SK-N-SH treated with all-trans-retinoic acid at 6 μM for 48 hours (cell line): ENCODE measurements around the gene CEP295NL.

ENCODE experiments used
- ATAC-seq: fragments of 200-7000 bp; cut with Tn5 transposase; 3 replicates; pipeline ENCODE4 v1.9.1; 2020; ENCODE audit warnings: mild to moderate bottlenecking, moderate library complexity
- ARNTL ChIP-seq: fragments of 450-650 bp; formaldehyde crosslinking; IDR thresholded peaks from 2 replicates; pipeline ENCODE4 v1.5.0; 2020; ENCODE audit warnings: low read depth, mild to moderate bottlenecking, moderate library complexity, borderline replicate concordance
- BACH2 ChIP-seq: fragments of 250-450 bp; sonication (Bioruptor Pico); IDR thresholded peaks from 2 replicates; pipeline ENCODE4 v1.9.0; 2021; ENCODE audit warnings: mild to moderate bottlenecking, borderline replicate concordance
- CSDC2 ChIP-seq: fragments of 250-450 bp; sonication (Bioruptor Pico); IDR thresholded peaks from 2 replicates; pipeline ENCODE4 v1.5.0; 2020; ENCODE audit warnings: mild to moderate bottlenecking, moderate library complexity
- ESRRG ChIP-seq: fragments of 250-450 bp; sonication (Bioruptor Pico); IDR thresholded peaks from 2 replicates; pipeline ENCODE4 v1.6.1; 2021; ENCODE audit warnings: mild to moderate bottlenecking
- GLIS3 ChIP-seq: fragments of 250-450 bp; sonication (Bioruptor Pico); IDR thresholded peaks from 2 replicates; pipeline ENCODE4 v1.5.0; 2020; ENCODE audit warnings: mild to moderate bottlenecking, moderate library complexity
- ISL1 ChIP-seq: fragments of 250-450 bp; sonication (Bioruptor Pico); IDR thresholded peaks from 2 replicates; pipeline ENCODE4 v2.1.2; 2022; ENCODE audit warnings: mild to moderate bottlenecking, moderate library complexity
- OSR1 ChIP-seq: fragments of 250-450 bp; sonication (Bioruptor Pico); IDR thresholded peaks from 2 replicates; pipeline ENCODE4 v1.8.0; 2022; ENCODE audit warnings: moderate library complexity, mild to moderate bottlenecking, inconsistent platforms
- PPARA ChIP-seq: fragments of 250-450 bp; sonication (Bioruptor Pico); IDR thresholded peaks from 2 replicates; pipeline ENCODE4 v1.5.0; 2020; ENCODE audit warnings: mild to moderate bottlenecking, borderline replicate concordance
- RARB ChIP-seq: fragments of 250-450 bp; sonication (Bioruptor Pico); IDR thresholded peaks from 2 replicates; pipeline ENCODE4 v1.8.0; 2021; ENCODE audit warnings: mild to moderate bottlenecking, moderate library complexity
- SNAI2 ChIP-seq: fragments of 250-450 bp; sonication (Bioruptor Pico); IDR thresholded peaks from 2 replicates; pipeline ENCODE4 v1.5.0; 2020; ENCODE audit warnings: mild to moderate bottlenecking, moderate library complexity
- TOX ChIP-seq: fragments of 250-450 bp; sonication (Bioruptor Pico); IDR thresholded peaks from 2 replicates; pipeline ENCODE4 v1.8.0; 2021; ENCODE audit warnings: mild to moderate bottlenecking, moderate library complexity, borderline replicate concordance
- ZC3H10 ChIP-seq: fragments of 250-450 bp; sonication (Bioruptor Pico); IDR thresholded peaks from 2 replicates; pipeline ENCODE4 v1.5.1; 2021; ENCODE audit warnings: mild to moderate bottlenecking, moderate library complexity
- ZFP3 ChIP-seq: fragments of 250-450 bp; sonication (Bioruptor Pico); IDR thresholded peaks from 2 replicates; pipeline ENCODE4 v1.5.0; 2020; ENCODE audit warnings: mild to moderate bottlenecking, moderate library complexity
- ZFP30 ChIP-seq: fragments of 450-650 bp; formaldehyde crosslinking; IDR thresholded peaks from 2 replicates; pipeline ENCODE4 v1.5.0; 2022; ENCODE audit warnings: mild to moderate bottlenecking, moderate library complexity
- ZNF565 ChIP-seq: fragments of 450-650 bp; formaldehyde crosslinking; conservative IDR thresholded peaks from 2 replicates; pipeline ENCODE4 v1.5.0; 2020; ENCODE audit warnings: low read depth, mild to moderate bottlenecking, moderate library complexity
- ZNF70 ChIP-seq: fragments of 450-650 bp; formaldehyde crosslinking; IDR thresholded peaks from 2 replicates; pipeline ENCODE4 v1.5.0; 2020; ENCODE audit warnings: mild to moderate bottlenecking, moderate library complexity
- ZNF8 ChIP-seq: fragments of 450-650 bp; formaldehyde crosslinking; IDR thresholded peaks from 2 replicates; pipeline ENCODE4 v1.5.0; 2020; ENCODE audit warnings: mild to moderate bottlenecking, moderate library complexity
- TF ChIP-seq, protein P1 (sequence below): fragments of 250-450 bp; sonication (Bioruptor Pico); IDR thresholded peaks from 2 replicates; pipeline ENCODE4 v1.8.0; 2021; ENCODE audit warnings: low read depth, mild to moderate bottlenecking, moderate library complexity, borderline replicate concordance
- TF ChIP-seq, protein P2 (sequence below): fragments of 250-450 bp; sonication (Bioruptor Pico); IDR thresholded peaks from 2 replicates; pipeline ENCODE4 v1.5.0; 2020; ENCODE audit warnings: mild to moderate bottlenecking, moderate library complexity
- TF ChIP-seq, protein P3 (sequence below): fragments of 250-450 bp; sonication (Bioruptor Pico); IDR thresholded peaks from 2 replicates; pipeline ENCODE4 v1.8.0; 2020; ENCODE audit warnings: mild to moderate bottlenecking, moderate library complexity, borderline replicate concordance
- TF ChIP-seq, protein P4 (sequence below): fragments of 250-450 bp; sonication (Bioruptor Pico); IDR thresholded peaks from 2 replicates; pipeline ENCODE4 v1.5.1; 2020; ENCODE audit warnings: low read depth, mild to moderate bottlenecking, moderate library complexity

Gene CEP295NL

DNA sequence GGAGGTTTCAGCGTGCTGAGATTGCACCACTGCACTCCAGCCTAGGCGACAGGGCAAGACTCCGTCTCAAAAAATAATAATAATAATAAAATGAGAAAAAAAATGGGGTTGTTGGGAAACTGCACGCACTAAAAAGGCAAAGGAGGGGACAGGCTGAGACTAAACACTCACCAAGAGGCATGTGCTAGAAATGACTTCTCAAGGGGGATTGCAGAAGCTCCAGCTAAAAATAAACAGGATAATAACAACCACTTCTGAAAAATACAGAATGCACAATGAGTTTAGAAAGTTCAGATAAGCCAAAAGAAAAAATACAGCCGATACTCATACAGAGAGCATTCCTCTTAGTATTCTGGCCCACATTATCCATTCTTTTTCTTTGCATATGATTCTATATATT, 37.3 kb upstream of the CEP295NL start:
- TF ChIP-seq OSR1 (CRISPR knock-in tag) (no peak), CSDC2 (CRISPR knock-in tag) (no peak), SNAI2 (no peak), RARB (CRISPR knock-in tag) (no peak), ZC3H10 (no peak), BACH2 (CRISPR knock-in tag) (no peak), ARNTL (CRISPR knock-in tag) (no peak), ZNF70 (no peak), ZNF8 (CRISPR knock-in tag) (no peak), ISL1 (CRISPR knock-in tag) (no peak)
- TF ChIP-seq, protein P1, sequence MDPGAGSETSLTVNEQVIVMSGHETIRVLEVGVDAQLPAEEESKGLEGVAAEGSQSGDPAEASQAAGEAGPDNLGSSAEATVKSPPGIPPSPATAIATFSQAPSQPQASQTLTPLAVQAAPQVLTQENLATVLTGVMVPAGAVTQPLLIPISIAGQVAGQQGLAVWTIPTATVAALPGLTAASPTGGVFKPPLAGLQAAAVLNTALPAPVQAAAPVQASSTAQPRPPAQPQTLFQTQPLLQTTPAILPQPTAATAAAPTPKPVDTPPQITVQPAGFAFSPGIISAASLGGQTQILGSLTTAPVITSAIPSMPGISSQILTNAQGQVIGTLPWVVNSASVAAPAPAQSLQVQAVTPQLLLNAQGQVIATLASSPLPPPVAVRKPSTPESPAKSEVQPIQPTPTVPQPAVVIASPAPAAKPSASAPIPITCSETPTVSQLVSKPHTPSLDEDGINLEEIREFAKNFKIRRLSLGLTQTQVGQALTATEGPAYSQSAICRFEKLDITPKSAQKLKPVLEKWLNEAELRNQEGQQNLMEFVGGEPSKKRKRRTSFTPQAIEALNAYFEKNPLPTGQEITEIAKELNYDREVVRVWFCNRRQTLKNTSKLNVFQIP (CRISPR knock-in tag), result no peak
- TF ChIP-seq, protein P2, sequence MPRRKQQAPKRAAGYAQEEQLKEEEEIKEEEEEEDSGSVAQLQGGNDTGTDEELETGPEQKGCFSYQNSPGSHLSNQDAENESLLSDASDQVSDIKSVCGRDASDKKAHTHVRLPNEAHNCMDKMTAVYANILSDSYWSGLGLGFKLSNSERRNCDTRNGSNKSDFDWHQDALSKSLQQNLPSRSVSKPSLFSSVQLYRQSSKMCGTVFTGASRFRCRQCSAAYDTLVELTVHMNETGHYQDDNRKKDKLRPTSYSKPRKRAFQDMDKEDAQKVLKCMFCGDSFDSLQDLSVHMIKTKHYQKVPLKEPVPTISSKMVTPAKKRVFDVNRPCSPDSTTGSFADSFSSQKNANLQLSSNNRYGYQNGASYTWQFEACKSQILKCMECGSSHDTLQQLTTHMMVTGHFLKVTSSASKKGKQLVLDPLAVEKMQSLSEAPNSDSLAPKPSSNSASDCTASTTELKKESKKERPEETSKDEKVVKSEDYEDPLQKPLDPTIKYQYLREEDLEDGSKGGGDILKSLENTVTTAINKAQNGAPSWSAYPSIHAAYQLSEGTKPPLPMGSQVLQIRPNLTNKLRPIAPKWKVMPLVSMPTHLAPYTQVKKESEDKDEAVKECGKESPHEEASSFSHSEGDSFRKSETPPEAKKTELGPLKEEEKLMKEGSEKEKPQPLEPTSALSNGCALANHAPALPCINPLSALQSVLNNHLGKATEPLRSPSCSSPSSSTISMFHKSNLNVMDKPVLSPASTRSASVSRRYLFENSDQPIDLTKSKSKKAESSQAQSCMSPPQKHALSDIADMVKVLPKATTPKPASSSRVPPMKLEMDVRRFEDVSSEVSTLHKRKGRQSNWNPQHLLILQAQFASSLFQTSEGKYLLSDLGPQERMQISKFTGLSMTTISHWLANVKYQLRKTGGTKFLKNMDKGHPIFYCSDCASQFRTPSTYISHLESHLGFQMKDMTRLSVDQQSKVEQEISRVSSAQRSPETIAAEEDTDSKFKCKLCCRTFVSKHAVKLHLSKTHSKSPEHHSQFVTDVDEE (CRISPR knock-in tag), result no peak
- ATAC-seq, result no peak

DNA sequence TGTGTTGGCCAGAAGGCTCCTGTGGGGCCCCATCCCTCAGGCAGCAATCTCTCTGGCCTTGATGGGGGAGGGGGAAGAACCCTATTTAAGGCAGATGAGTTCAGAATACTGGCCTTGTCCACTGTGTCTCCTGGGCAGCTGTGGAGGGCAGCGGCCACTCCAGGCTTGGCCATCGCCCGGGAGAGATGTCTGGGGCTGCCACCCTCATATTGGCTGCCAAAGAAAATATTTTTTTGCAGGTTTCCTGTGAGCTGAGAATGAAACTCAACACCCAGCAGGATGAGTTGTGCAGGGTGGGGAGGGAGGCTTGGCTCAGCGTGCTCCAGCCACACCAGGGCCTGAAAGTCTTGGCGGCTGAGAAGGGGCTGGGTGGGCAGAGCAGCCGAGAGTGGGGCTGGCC, 36.6 kb upstream of the CEP295NL start:
- ATAC-seq, result peak; percentile 10
- TF ChIP-seq ISL1 (CRISPR knock-in tag) (no peak), ZFP30 (no peak), ZNF565 (CRISPR knock-in tag) (no peak), GLIS3 (CRISPR knock-in tag) (no peak), SNAI2 (no peak), ESRRG (CRISPR knock-in tag) (no peak), ZFP3 (CRISPR knock-in tag) (no peak), PPARA (CRISPR knock-in tag) (no peak), ARNTL (CRISPR knock-in tag) (no peak), ZNF70 (no peak), BACH2 (CRISPR knock-in tag) (no peak), TOX (CRISPR knock-in tag) (no peak)
- TF ChIP-seq, protein P2 (CRISPR knock-in tag), result no peak
- TF ChIP-seq, protein P1 (CRISPR knock-in tag), result no peak
- TF ChIP-seq, protein P3, sequence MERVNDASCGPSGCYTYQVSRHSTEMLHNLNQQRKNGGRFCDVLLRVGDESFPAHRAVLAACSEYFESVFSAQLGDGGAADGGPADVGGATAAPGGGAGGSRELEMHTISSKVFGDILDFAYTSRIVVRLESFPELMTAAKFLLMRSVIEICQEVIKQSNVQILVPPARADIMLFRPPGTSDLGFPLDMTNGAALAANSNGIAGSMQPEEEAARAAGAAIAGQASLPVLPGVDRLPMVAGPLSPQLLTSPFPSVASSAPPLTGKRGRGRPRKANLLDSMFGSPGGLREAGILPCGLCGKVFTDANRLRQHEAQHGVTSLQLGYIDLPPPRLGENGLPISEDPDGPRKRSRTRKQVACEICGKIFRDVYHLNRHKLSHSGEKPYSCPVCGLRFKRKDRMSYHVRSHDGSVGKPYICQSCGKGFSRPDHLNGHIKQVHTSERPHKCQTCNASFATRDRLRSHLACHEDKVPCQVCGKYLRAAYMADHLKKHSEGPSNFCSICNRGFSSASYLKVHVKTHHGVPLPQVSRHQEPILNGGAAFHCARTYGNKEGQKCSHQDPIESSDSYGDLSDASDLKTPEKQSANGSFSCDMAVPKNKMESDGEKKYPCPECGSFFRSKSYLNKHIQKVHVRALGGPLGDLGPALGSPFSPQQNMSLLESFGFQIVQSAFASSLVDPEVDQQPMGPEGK (CRISPR knock-in tag), result no peak

DNA sequence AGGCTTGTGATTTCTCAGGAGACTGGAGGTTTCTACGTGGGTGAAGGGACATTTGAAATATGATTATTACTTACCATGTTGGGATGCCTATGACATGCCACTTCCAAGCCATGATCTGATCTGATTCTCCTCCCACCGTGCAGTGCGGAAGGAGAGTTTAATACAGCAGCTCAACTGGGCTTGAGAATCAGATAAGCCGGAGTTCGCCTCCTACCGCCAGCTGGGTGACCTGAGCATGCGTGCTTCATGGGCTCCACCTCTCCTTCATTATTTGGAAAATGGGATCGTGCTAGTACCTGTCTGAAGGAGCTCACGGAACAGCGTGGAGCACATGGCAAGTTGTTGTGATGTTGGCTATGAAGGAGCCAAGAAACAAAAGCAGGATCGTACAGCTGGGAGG, 34.6 kb upstream of the CEP295NL start:
- no peak for ATAC-seq
- TF ChIP-seq, protein P3 (CRISPR knock-in tag), result no peak
- TF ChIP-seq, protein P4, sequence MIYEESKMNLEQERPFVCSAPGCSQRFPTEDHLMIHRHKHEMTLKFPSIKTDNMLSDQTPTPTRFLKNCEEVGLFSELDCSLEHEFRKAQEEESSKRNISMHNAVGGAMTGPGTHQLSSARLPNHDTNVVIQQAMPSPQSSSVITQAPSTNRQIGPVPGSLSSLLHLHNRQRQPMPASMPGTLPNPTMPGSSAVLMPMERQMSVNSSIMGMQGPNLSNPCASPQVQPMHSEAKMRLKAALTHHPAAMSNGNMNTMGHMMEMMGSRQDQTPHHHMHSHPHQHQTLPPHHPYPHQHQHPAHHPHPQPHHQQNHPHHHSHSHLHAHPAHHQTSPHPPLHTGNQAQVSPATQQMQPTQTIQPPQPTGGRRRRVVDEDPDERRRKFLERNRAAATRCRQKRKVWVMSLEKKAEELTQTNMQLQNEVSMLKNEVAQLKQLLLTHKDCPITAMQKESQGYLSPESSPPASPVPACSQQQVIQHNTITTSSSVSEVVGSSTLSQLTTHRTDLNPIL (CRISPR knock-in tag), result no peak
- TF ChIP-seq ZNF8 (CRISPR knock-in tag) (no peak), ZFP3 (CRISPR knock-in tag) (no peak), ZFP30 (no peak), RARB (CRISPR knock-in tag) (no peak), GLIS3 (CRISPR knock-in tag) (no peak), ZNF565 (CRISPR knock-in tag) (no peak)
